Vagina (tissue), 2 donors: ENCODE results near the gene A2M.

Experiments
- POLR2A ChIP-seq, 2 donors: fragments of 450-650 bp; IDR thresholded peaks; one replicate each; pipeline ENCODE4 v1.6.1; 2017; ENCODE audit warnings: antibody characterized with exemption in 2 of 2, mild to moderate bottlenecking in 2 of 2, moderate library complexity in 2 of 2
- TF ChIP-seq, protein P1 (sequence below), 3 experiments: fragments of 450-650 bp in 2 of 3; fragments of 200-600 bp in 1 of 3; sonication (generic) in 1 of 3; IDR thresholded peaks; one replicate each; pipeline ENCODE4 v1.5.1; 2017 to 2019; ENCODE audit warnings: antibody characterized with exemption in 3 of 3, mild to moderate bottlenecking in 2 of 3, moderate library complexity in 2 of 3

GRCh38 chr12:9033265-9033887, 82.3 kb downstream of the A2M start:
- TF ChIP-seq, protein P1, sequence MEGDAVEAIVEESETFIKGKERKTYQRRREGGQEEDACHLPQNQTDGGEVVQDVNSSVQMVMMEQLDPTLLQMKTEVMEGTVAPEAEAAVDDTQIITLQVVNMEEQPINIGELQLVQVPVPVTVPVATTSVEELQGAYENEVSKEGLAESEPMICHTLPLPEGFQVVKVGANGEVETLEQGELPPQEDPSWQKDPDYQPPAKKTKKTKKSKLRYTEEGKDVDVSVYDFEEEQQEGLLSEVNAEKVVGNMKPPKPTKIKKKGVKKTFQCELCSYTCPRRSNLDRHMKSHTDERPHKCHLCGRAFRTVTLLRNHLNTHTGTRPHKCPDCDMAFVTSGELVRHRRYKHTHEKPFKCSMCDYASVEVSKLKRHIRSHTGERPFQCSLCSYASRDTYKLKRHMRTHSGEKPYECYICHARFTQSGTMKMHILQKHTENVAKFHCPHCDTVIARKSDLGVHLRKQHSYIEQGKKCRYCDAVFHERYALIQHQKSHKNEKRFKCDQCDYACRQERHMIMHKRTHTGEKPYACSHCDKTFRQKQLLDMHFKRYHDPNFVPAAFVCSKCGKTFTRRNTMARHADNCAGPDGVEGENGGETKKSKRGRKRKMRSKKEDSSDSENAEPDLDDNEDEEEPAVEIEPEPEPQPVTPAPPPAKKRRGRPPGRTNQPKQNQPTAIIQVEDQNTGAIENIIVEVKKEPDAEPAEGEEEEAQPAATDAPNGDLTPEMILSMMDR (IDR thresholded peaks at IDR 0.05): no peak
- no peak for TF ChIP-seq POLR2A (IDR thresholded peaks at IDR 0.05)
